ENCODE results near the gene TBL2.
"Not testable (repeated sequence)": the region's sequence is repeated elsewhere in the genome, so short reads cannot be mapped to it uniquely, and the experiment has no call there.

The TBL2 gene

GRCh38 chr7:73615886-73616285 is 37.5 kb upstream of the TBL2 start:
- H3K4me3 Mint-ChIP-seq = no peak overlapping the region
- H3K36me3 Mint-ChIP-seq (ENCODE audit: low read depth) = no peaks in the 10 kb centered on the region
- TF ChIP-seq, protein P1, sequence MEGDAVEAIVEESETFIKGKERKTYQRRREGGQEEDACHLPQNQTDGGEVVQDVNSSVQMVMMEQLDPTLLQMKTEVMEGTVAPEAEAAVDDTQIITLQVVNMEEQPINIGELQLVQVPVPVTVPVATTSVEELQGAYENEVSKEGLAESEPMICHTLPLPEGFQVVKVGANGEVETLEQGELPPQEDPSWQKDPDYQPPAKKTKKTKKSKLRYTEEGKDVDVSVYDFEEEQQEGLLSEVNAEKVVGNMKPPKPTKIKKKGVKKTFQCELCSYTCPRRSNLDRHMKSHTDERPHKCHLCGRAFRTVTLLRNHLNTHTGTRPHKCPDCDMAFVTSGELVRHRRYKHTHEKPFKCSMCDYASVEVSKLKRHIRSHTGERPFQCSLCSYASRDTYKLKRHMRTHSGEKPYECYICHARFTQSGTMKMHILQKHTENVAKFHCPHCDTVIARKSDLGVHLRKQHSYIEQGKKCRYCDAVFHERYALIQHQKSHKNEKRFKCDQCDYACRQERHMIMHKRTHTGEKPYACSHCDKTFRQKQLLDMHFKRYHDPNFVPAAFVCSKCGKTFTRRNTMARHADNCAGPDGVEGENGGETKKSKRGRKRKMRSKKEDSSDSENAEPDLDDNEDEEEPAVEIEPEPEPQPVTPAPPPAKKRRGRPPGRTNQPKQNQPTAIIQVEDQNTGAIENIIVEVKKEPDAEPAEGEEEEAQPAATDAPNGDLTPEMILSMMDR (IDR thresholded peaks at IDR 0.05) = no peak
- H3K27ac Mint-ChIP-seq = no peak overlapping the region
- peaks cover 35% of the 10 kb centered on the region for H3K4me1 Mint-ChIP-seq
- H3K9me3 Mint-ChIP-seq = no peaks in the 10 kb centered on the region
- H3K27me3 Mint-ChIP-seq (ENCODE audit: low read depth, poor library complexity) = peaks cover 18% of the 10 kb centered on the region
- no peak for DNase-seq

DNA sequence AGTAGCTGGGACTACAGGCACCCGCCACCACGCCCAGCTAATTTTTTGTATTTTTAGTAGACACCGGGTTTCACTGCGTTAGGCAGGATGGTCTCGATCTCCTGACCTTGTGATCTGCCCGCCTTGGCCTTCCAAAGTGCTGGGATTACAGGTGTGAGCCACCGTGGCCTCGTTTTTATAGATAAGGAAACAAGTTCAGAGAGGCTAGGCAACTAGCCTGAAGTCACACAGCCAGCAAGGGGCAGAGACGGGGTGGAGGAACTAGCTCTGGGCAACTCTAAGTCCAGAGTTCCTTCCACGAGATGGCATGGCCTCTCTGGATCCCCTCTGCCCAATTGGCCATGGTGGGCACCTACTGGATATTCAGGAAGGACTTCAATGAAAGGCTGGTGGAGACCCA is 36.6 kb upstream of the TBL2 start:
- not testable (repeated sequence) for H3K4me3 Mint-ChIP-seq

GRCh38 chr7:73613954-73614735 is 35.8 kb upstream of the TBL2 start:
- Mint-ChIP-seq H3K27me3 (ENCODE audit: low read depth, poor library complexity) (peaks cover 14% of the 10 kb centered on the region), H3K9me3 (no peaks in the 10 kb centered on the region), H3K36me3 (ENCODE audit: low read depth) (no peaks in the 10 kb centered on the region), H3K27ac (peak overlapping the region; percentile 68), H3K4me1 (peaks cover 35% of the 10 kb centered on the region), H3K4me3 (no peak overlapping the region)
- DNase-seq = no peak
- TF ChIP-seq, protein P1 (IDR thresholded peaks at IDR 0.05) = no peak

More for the DNA sequence above, 36.6 kb upstream of the TBL2 start:
- H3K27ac Mint-ChIP-seq; H3K36me3 Mint-ChIP-seq (ENCODE audit: low read depth); DNase-seq; H3K9me3 Mint-ChIP-seq: not testable (repeated sequence)
- Mint-ChIP-seq H3K4me1 (peaks cover 35% of the 10 kb centered on the region), H3K27me3 (ENCODE audit: low read depth, poor library complexity) (peaks cover 13% of the 10 kb centered on the region)

GRCh38 chr7:73612598-73613269 is 34.4 kb upstream of the TBL2 start:
- no peak overlapping the region for H3K4me3 Mint-ChIP-seq
- no peaks in the 10 kb centered on the region for H3K36me3 Mint-ChIP-seq (ENCODE audit: low read depth)
- no peak for DNase-seq
- peaks cover 28% of the 10 kb centered on the region for H3K4me1 Mint-ChIP-seq
- TF ChIP-seq, protein P1 (IDR thresholded peaks at IDR 0.05) = no peak
- H3K27ac Mint-ChIP-seq = no peak overlapping the region
- peaks cover 20% of the 10 kb centered on the region for H3K27me3 Mint-ChIP-seq (ENCODE audit: low read depth, poor library complexity)
- H3K9me3 Mint-ChIP-seq = no peaks in the 10 kb centered on the region

GRCh38 chr7:73611017-73611555 is 32.7 kb upstream of the TBL2 start:
- H3K27me3 Mint-ChIP-seq (ENCODE audit: low read depth, poor library complexity) = peaks cover 29% of the 10 kb centered on the region
- no peak overlapping the region for H3K27ac Mint-ChIP-seq
- no peak overlapping the region for H3K4me3 Mint-ChIP-seq
- no peaks in the 10 kb centered on the region for H3K36me3 Mint-ChIP-seq (ENCODE audit: low read depth)
- TF ChIP-seq, protein P1 (IDR thresholded peaks at IDR 0.05) = no peak
- no peak for DNase-seq
- H3K9me3 Mint-ChIP-seq = no peaks in the 10 kb centered on the region
- H3K4me1 Mint-ChIP-seq = peaks cover 32% of the 10 kb centered on the region

DNA sequence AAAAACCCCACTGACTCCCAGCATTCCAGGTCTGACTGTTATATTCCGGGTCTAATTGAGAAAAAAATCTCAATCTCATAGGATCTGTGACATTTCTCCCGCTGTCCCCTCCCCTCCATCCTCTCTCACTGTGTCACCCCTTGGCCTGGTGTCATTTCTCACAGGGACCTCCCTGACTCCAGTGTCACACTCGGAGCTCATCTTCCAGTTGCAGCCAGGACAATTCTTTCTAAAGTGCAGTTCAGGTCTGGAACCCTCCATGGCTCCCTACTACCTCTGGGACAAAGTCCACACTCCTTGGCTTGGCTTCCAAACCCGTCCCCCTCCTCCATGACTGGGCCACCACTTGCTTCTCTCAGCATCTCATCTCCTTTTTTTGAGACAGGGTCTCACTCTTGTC is 31.7 kb upstream of the TBL2 start:
- TF ChIP-seq, protein P1 (IDR thresholded peaks at IDR 0.05) = no peak
- Mint-ChIP-seq H3K27me3 (ENCODE audit: low read depth, poor library complexity) (peaks cover 31% of the 10 kb centered on the region), H3K4me3 (no peak overlapping the region), H3K4me1 (peaks cover 31% of the 10 kb centered on the region), H3K9me3 (no peaks in the 10 kb centered on the region), H3K27ac (no peak overlapping the region), H3K36me3 (ENCODE audit: low read depth) (no peaks in the 10 kb centered on the region)
- no peak for DNase-seq

GRCh38 chr7:73607692-73607983 is 29.3 kb upstream of the TBL2 start:
- not testable (repeated sequence) for H3K36me3 Mint-ChIP-seq (ENCODE audit: low read depth); H3K27ac Mint-ChIP-seq; H3K9me3 Mint-ChIP-seq; DNase-seq
- Mint-ChIP-seq H3K4me1 (peaks cover 14% of the 10 kb centered on the region), H3K27me3 (ENCODE audit: low read depth, poor library complexity) (peaks cover 29% of the 10 kb centered on the region), H3K4me3 (peak overlapping the region; percentile 45)

All from nephron progenitor cell (in vitro differentiated cells).